H1 (cell line): ENCODE data around the gene TIGD1.

Experiments used
- CTCF ChIP-seq, 3 experiments: IDR thresholded peaks; 1 replicate in 2 of 3; 2 replicates in 1 of 3; pipeline versions ENCODE4 v1.5.1 to v1.6.1; 2011; ENCODE audit warnings: low read length in 3 of 3, mild to moderate bottlenecking in 3 of 3, inconsistent platforms in 2 of 3, low read depth in 1 of 3, moderate library complexity in 1 of 3; ENCODE audit not compliant: insufficient read depth in 1 of 3; ENCODE audit errors: control extremely low read depth in 1 of 3
- EP300 ChIP-seq, 2 experiments: IDR thresholded peaks; 1 replicate in 1 of 2; 2 replicates in 1 of 2; pipeline ENCODE4 v1.6.1; 2011 to 2012; ENCODE audit warnings: low read depth in 2 of 2, low read length in 2 of 2, mild to moderate bottlenecking in 2 of 2, borderline replicate concordance in 1 of 2, inconsistent platforms in 1 of 2, moderate library complexity in 1 of 2
- EZH2 ChIP-seq: fragments of 200-600 bp; sonication (generic); IDR thresholded peaks from 2 replicates; pipeline ENCODE4 v1.7.1; 2012; ENCODE audit warnings: low read depth, mild to moderate bottlenecking, moderate library complexity, low read length, inconsistent platforms; ENCODE audit not compliant: severe bottlenecking
- NRF1 ChIP-seq: IDR thresholded peaks from 2 replicates; pipeline ENCODE4 v1.6.1; 2011; ENCODE audit warnings: mild to moderate bottlenecking, low read depth, low read length, improper control_type of control experiment
- POLR2A ChIP-seq, 2 experiments: IDR thresholded peaks; 1 replicate in 1 of 2; 2 replicates in 1 of 2; pipeline ENCODE4 v1.6.1; 2011; ENCODE audit warnings: low read depth in 2 of 2, low read length in 2 of 2, mild to moderate bottlenecking in 2 of 2; ENCODE audit errors: control extremely low read depth in 1 of 2
- POLR2AphosphoS5 ChIP-seq: IDR thresholded peaks from 2 replicates; pipeline ENCODE4 v1.6.1; 2011; ENCODE audit warnings: low read depth, low read length
- POU5F1 ChIP-seq: IDR thresholded peaks from 2 replicates; pipeline ENCODE4 v1.6.1; 2011; ENCODE audit warnings: low read depth, mild to moderate bottlenecking, low read length, moderate library complexity
- RFX5 ChIP-seq: IDR thresholded peaks from 2 replicates; pipeline ENCODE4 v1.6.1; 2011; ENCODE audit warnings: low read depth, low read length, improper control_type of control experiment, borderline replicate concordance
- RNF2 ChIP-seq: fragments of 200-900, 300-1000 bp; sonication (generic); IDR thresholded peaks from 2 replicates; pipeline ENCODE4 v1.7.1; 2016; ENCODE audit warnings: borderline replicate concordance, low read depth, mild to moderate bottlenecking, antibody characterized with exemption, low read length; ENCODE audit not compliant: poor library complexity, severe bottlenecking; ENCODE audit errors: missing control alignments
- RXRA ChIP-seq: IDR thresholded peaks from 2 replicates; pipeline ENCODE4 v1.6.1; 2011; ENCODE audit warnings: low read depth, mild to moderate bottlenecking, low read length, moderate library complexity; ENCODE audit not compliant: insufficient read depth
- SUZ12 ChIP-seq: fragments of 200-600 bp; sonication (generic); IDR thresholded peaks from 2 replicates; pipeline ENCODE4 v1.6.1; 2012; ENCODE audit warnings: mild to moderate bottlenecking, inconsistent platforms, low read length, moderate library complexity, mixed read lengths
- TAF1 ChIP-seq: IDR thresholded peaks from 2 replicates; pipeline ENCODE4 v1.6.1; 2011; ENCODE audit warnings: mild to moderate bottlenecking, low read depth, low read length

GRCh38 chr2:232506709-232507108, 43.6 kb downstream of the TIGD1 start:
- TF ChIP-seq POLR2A (IDR thresholded peaks at IDR 0.05; ENCODE audit: control extremely low read depth in 1 of 2, low read depth in 2 of 2, low read length in 2 of 2) (no peak), EZH2 (no peak), CTCF (IDR thresholded peaks at IDR 0.05; ENCODE audit: control extremely low read depth in 1 of 3, insufficient read depth in 1 of 3, low read depth in 1 of 3, low read length in 3 of 3) (no peak), SUZ12 (no peak), NRF1 (no peak), TAF1 (no peak), POU5F1 (no peak), RNF2 (no peak), EP300 (IDR thresholded peaks at IDR 0.05; ENCODE audit: borderline replicate concordance in 1 of 2, low read depth in 2 of 2, low read length in 2 of 2) (no peak), RXRA (no peak), POLR2AphosphoS5 (no peak), RFX5 (no peak)
